Fibroblast of villous mesenchyme (primary cell): ENCODE measurements around the gene RBMS3. TPM values are rescaled to one million over a fixed set of nuclear protein-coding genes. Genes with fewer than 3 reads are reported as not detected.
"Not testable (repeated sequence)": the region's sequence is repeated elsewhere in the genome, so short reads cannot be mapped to it uniquely, and the experiment has no call there.

Source experiments
- DNase-seq: peaks from one replicate; pipeline ENCODE4 v3.0.0-alpha.2; 2010; ENCODE audit warnings: low read depth
- H3K4me3 ChIP-seq: 2 replicates; pipeline ENCODE4 v1.5.1; 2011; ENCODE audit warnings: low read depth, mild to moderate bottlenecking, low read length
- CTCF ChIP-seq: IDR thresholded peaks from 2 replicates; pipeline ENCODE4 v1.5.1; 2012; ENCODE audit warnings: low read depth, mild to moderate bottlenecking, low read length; ENCODE audit not compliant: insufficient read depth
- total RNA-seq: library from RNA; depleted of rRNA; stranded (reverse); fragments of >200 nt; gene quantifications from 2 replicates; pipeline ENCODE4 v1.2.3, GENCODE V29; 2012

Gene RBMS3
- total RNA-seq, 1 donor: 85.9 TPM

- no peak overlapping the region for H3K4me3 ChIP-seq
- no peak for TF ChIP-seq CTCF
- no peak for DNase-seq
These were observed 185.6 kb downstream of the RBMS3 start for GRCh38 chr3:29466442-29466841.

GRCh38 chr3:29468187-29468586 is 187.3 kb downstream of the RBMS3 start:
- DNase-seq: peak; percentile 80

GRCh38 chr3:29473481-29474170 is 192.8 kb downstream of the RBMS3 start:
- DNase-seq, H3K4me3 ChIP-seq: not testable (repeated sequence)

More at GRCh38 chr3:29468187-29468586, 187.3 kb downstream of the RBMS3 start:
- no peak for TF ChIP-seq CTCF
- no peak overlapping the region for H3K4me3 ChIP-seq

GRCh38 chr3:29475305-29475840 is 194.5 kb downstream of the RBMS3 start:
- DNase-seq: peak; percentile 59
- no peak for TF ChIP-seq CTCF
- H3K4me3 ChIP-seq: no peak overlapping the region

- DNase-seq: no peak
- TF ChIP-seq CTCF: no peak
- no peak overlapping the region for H3K4me3 ChIP-seq
These were observed 195.0 kb downstream of the RBMS3 start for GRCh38 chr3:29475854-29476253.

GRCh38 chr3:29478611-29479010 is 197.7 kb downstream of the RBMS3 start:
- DNase-seq: no peak
- no peak overlapping the region for H3K4me3 ChIP-seq
- TF ChIP-seq CTCF: no peak

GRCh38 chr3:29481249-29481648 is 200.4 kb downstream of the RBMS3 start:
- H3K4me3 ChIP-seq: no peak overlapping the region
- no peak for DNase-seq
- no peak for TF ChIP-seq CTCF
